Natural killer cell (primary cell): ENCODE results near the gene IKZF3. TPM values are rescaled to one million over a fixed set of nuclear protein-coding genes. Genes with fewer than 3 reads are reported as not detected.
"Not testable (repeated sequence)": the region's sequence is repeated elsewhere in the genome, so short reads cannot be mapped to it uniquely, and the experiment has no call there.

Experiments
- ATAC-seq, 3 donors: fragments of 150-1000 bp in 2 of 3; fragments of 200-7000 bp in 1 of 3; cut with Tn5 transposase; 1 replicate in 1 of 3; 2 replicates in 2 of 3; pipeline ENCODE4 v1.10.0; 2021; ENCODE audit warnings: mild to moderate bottlenecking in 2 of 3, moderate library complexity in 2 of 3
- DNase-seq, 2 donors: peaks; one replicate each; pipeline versions ENCODE4 v3.0.0 to v3.0.0-alpha.2; 2013 to 2021; ENCODE audit warnings: mixed read lengths in 1 of 2
- H3K27ac ChIP-seq: one replicate; pipeline ENCODE4 v1.5.1; 2013; ENCODE audit warnings: mild to moderate bottlenecking, low read length
- H3K27me3 ChIP-seq: one replicate; pipeline ENCODE4 v1.6.1; 2013; ENCODE audit warnings: low read length; ENCODE audit not compliant: control insufficient read depth, insufficient read depth
- H3K36me3 ChIP-seq: one replicate; pipeline ENCODE4 v1.6.1; 2013; ENCODE audit warnings: low read length; ENCODE audit not compliant: control insufficient read depth, insufficient read depth
- H3K4me1 ChIP-seq: one replicate; pipeline ENCODE4 v1.6.1; 2013; ENCODE audit warnings: low read length; ENCODE audit not compliant: control insufficient read depth, insufficient read depth
- H3K4me3 ChIP-seq: one replicate; pipeline ENCODE4 v1.5.1; 2013; ENCODE audit warnings: low read length
- H3K9me3 ChIP-seq: one replicate; pipeline ENCODE4 v1.6.1; 2013; ENCODE audit warnings: low read length; ENCODE audit not compliant: control insufficient read depth, insufficient read depth
- H3K27ac Mint-ChIP-seq, 2 donors: one replicate each; pipeline ENCODE4 v1.8.0; 2022; ENCODE audit warnings: mild to moderate bottlenecking in 2 of 2, mixed read lengths in 2 of 2, moderate library complexity in 1 of 2
- H3K27me3 Mint-ChIP-seq, 2 donors: one replicate each; pipeline ENCODE4 v1.8.0; 2022; ENCODE audit warnings: low read depth in 2 of 2, mixed read lengths in 2 of 2
- H3K36me3 Mint-ChIP-seq: one replicate; pipeline ENCODE4 v1.8.0; 2022; ENCODE audit warnings: mixed read lengths
- H3K4me1 Mint-ChIP-seq, 2 donors: one replicate each; pipeline ENCODE4 v1.8.0; 2022; ENCODE audit warnings: mixed read lengths in 2 of 2
- H3K4me3 Mint-ChIP-seq: one replicate; pipeline ENCODE4 v1.8.0; 2022; ENCODE audit warnings: mild to moderate bottlenecking, moderate library complexity, mixed read lengths
- H3K9me3 Mint-ChIP-seq, 2 donors: one replicate each; pipeline ENCODE4 v1.8.0; 2022; ENCODE audit warnings: mixed read lengths in 2 of 2
- WGBS: methylation state at CpG from one replicate; pipeline ENCODE4 v1.1.7; 2013; ENCODE audit warnings: missing lambda C conversion rate; ENCODE audit not compliant: insufficient coverage; 5-methylcytosine and 5-hydroxymethylcytosine counted together
- intact Hi-C: fragments of 100-400 bp; cut with micrococcal nuclease; formaldehyde crosslinking; loops from one replicate; pipeline ENCODE4 v1.14.2; 2022
- total RNA-seq, 4 donors: library from RNA; stranded (reverse); fragments of 120-200 nt in 1 of 4; gene quantifications; one replicate each; pipeline versions ENCODE4 v1.2.3 to v1.2.4, GENCODE V29; 2013 to 2022
- TF ChIP-seq, protein P1 (sequence below): fragments of 200-600 bp; IDR thresholded peaks from one replicate; pipeline ENCODE4 v1.8.0; 2022; ENCODE audit warnings: antibody characterized with exemption

The IKZF3 gene
- total RNA-seq, 3 donors from 2014 or later (not counting 1 experiment from before 2014, with no cell fraction given), result 134 to 162 (median 139) TPM

DNA sequence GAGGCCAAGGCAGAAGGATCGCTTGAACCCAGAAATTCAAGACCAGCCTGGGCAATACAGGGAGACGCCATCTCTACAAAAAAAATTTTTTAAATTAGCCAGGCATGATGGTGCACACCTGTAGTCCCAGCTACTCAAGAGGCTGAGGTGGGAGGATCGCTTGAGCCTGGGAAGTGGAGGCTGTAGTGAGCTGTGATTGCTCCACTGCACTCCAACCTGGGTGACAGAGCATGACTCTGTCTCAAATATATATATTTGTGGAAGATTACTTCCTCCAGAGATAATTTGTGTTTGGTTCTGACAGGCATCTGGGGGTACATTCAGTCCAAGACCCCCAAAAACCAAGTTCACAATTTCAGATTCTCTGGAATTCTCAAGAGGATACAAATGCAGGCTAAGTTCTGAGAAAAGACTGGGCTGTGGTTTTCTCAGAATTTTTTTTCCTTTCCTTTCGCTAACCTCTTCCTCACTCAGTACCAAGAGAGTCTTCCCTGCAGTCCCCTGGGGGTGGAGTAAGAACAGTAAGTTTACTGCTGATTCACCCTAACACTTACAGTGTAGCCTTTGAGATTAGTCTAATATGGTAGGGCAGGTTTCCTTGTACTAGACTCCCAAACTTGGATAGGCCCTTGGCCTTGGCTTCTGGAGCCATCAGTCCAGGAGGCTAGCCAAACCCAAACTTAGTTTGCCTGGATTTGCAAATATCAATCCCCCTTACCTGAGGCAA, 39.2 kb upstream of the IKZF3 start:
- Histone ChIP-seq H3K4me1 (peaks cover 19% of the 10 kb centered on the region), H3K4me3 (no peak overlapping the region), H3K9me3 (no peaks in the 10 kb centered on the region), H3K27ac (peak overlapping the region; percentile 1), H3K27me3 (no peaks in the 10 kb centered on the region), H3K36me3 (no peaks in the 10 kb centered on the region)
- peak; percentile 70 to 86 (median 79) for ATAC-seq
- WGBS, result 78% methylated on average over 3 of the region's 4 CpGs
- H3K36me3 Mint-ChIP-seq, result peaks cover 8% of the 10 kb centered on the region
- intact Hi-C loops, result no loop called here
- DNase-seq, result peak in 1 of 2 donors; percentile 33
- H3K4me1 Mint-ChIP-seq, result peaks cover 20 to 29% of the 10 kb centered on the region in 2 donors
- H3K4me3 Mint-ChIP-seq, result peak overlapping the region; percentile 49
- H3K27ac Mint-ChIP-seq, result peak overlapping the region; percentile 68 to 71
- H3K27me3 Mint-ChIP-seq, result no peaks in the 10 kb centered on the region
- H3K9me3 Mint-ChIP-seq, result no peaks in the 10 kb centered on the region
- TF ChIP-seq, protein P1, sequence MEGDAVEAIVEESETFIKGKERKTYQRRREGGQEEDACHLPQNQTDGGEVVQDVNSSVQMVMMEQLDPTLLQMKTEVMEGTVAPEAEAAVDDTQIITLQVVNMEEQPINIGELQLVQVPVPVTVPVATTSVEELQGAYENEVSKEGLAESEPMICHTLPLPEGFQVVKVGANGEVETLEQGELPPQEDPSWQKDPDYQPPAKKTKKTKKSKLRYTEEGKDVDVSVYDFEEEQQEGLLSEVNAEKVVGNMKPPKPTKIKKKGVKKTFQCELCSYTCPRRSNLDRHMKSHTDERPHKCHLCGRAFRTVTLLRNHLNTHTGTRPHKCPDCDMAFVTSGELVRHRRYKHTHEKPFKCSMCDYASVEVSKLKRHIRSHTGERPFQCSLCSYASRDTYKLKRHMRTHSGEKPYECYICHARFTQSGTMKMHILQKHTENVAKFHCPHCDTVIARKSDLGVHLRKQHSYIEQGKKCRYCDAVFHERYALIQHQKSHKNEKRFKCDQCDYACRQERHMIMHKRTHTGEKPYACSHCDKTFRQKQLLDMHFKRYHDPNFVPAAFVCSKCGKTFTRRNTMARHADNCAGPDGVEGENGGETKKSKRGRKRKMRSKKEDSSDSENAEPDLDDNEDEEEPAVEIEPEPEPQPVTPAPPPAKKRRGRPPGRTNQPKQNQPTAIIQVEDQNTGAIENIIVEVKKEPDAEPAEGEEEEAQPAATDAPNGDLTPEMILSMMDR, result no peak

DNA sequence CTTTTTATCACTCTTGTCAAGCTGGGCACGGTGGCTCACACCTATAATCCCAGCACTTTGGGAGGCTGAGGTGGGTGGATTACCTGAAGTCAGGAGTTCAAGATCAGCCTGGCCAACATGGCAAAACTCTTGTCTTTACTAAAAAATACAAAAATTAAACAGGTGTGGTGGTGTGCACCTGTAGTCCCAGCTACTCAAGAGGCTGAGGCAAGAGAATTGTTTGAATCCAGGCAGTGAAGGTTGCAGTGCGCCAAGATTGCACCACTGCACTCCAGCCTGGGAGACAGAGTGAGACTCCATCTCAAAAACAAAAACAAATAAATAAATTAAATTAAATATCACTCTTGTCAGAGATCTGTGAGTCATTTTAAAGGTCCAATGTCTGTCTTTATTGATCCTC, 37.9 kb upstream of the IKZF3 start:
- H3K36me3 Mint-ChIP-seq, H3K27me3 ChIP-seq, H3K9me3 ChIP-seq, ATAC-seq, H3K27me3 Mint-ChIP-seq, H3K27ac Mint-ChIP-seq, H3K27ac ChIP-seq, intact Hi-C loops, DNase-seq, H3K4me3 Mint-ChIP-seq, H3K4me3 ChIP-seq, H3K36me3 ChIP-seq, H3K9me3 Mint-ChIP-seq: not testable (repeated sequence)
- peaks cover 20 to 29% of the 10 kb centered on the region in 2 donors for H3K4me1 Mint-ChIP-seq
- peaks cover 19% of the 10 kb centered on the region for H3K4me1 ChIP-seq
- 100% methylated on average over 1 of the region's 2 CpGs for WGBS

DNA sequence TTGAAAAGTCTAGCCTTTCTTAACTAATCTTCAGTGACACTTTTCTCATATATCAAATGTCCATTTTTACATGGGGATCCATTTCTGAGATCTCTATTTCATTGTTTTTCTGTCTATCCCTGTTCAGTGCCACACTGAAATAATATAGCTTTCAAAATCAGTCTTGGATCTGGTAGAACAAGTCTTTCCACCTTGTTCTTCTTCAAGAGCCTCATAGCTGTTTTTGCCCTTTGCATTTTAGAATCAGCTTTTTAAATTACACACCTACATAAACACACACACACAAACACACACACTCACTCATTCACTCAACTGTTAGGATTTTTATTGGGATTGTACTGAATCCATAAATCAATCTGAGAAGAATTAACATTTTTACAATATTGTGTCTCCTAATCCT, 35.1 kb upstream of the IKZF3 start:
- no peak overlapping the region for H3K27ac ChIP-seq
- intact Hi-C loops, result no loop called here
- Mint-ChIP-seq H3K4me1 (peaks cover 9 to 10% of the 10 kb centered on the region in 2 donors), H3K9me3 (no peaks in the 10 kb centered on the region), H3K27ac (no peak overlapping the region), H3K27me3 (no peaks in the 10 kb centered on the region), H3K4me3 (no peak overlapping the region), H3K36me3 (no peaks in the 10 kb centered on the region)
- no peaks in the 10 kb centered on the region for H3K27me3 ChIP-seq
- H3K9me3 ChIP-seq, result no peaks in the 10 kb centered on the region
- H3K36me3 ChIP-seq, result no peaks in the 10 kb centered on the region
- TF ChIP-seq, protein P1, result no peak
- DNase-seq (no peak), ATAC-seq (no peak)
- peaks cover 17% of the 10 kb centered on the region for H3K4me1 ChIP-seq
- no peak overlapping the region for H3K4me3 ChIP-seq

DNA sequence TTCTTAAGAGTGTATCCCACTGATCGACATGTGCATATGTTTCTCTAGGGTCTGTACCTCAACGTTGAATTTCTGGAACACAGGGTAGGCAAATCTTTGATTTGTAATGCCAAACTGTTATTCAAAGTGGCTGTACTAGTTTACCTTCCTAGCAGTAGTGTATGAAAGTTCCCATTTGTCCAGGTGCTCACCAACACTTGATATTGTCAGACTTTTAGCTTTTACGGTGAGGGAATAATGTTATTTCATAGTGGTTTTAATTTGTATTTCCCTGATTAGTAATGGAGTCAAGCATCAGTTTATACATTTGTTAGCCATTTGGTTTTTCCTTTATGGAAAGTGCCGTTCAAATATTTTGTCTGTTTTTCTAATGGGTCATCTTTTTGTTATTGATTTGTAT, 34.0 kb upstream of the IKZF3 start:
- H3K27ac Mint-ChIP-seq, result no peak overlapping the region
- TF ChIP-seq, protein P1, result no peak

More for the DNA sequence above, 34.0 kb upstream of the IKZF3 start:
- Mint-ChIP-seq H3K4me1 (peaks cover 2% of the 10 kb centered on the region in 2 donors), H3K4me3 (no peak overlapping the region), H3K9me3 (no peaks in the 10 kb centered on the region), H3K27me3 (no peaks in the 10 kb centered on the region), H3K36me3 (no peaks in the 10 kb centered on the region)
- H3K36me3 ChIP-seq, result no peaks in the 10 kb centered on the region
- no peak overlapping the region for H3K27ac ChIP-seq
- H3K4me3 ChIP-seq, result no peak overlapping the region
- DNase-seq (no peak), ATAC-seq (no peak)
- H3K27me3 ChIP-seq, result no peaks in the 10 kb centered on the region
- intact Hi-C loops, result no loop called here
- WGBS, result 98% methylated on average over 3 of the region's 4 CpGs
- no peaks in the 10 kb centered on the region for H3K9me3 ChIP-seq
- H3K4me1 ChIP-seq, result peaks cover 6% of the 10 kb centered on the region
